ENCODE measurements around the gene ANKRD10.
"Not testable (repeated sequence)": the region's sequence is repeated elsewhere in the genome, so short reads cannot be mapped to it uniquely, and the experiment has no call there.

Gene ANKRD10

DNA sequence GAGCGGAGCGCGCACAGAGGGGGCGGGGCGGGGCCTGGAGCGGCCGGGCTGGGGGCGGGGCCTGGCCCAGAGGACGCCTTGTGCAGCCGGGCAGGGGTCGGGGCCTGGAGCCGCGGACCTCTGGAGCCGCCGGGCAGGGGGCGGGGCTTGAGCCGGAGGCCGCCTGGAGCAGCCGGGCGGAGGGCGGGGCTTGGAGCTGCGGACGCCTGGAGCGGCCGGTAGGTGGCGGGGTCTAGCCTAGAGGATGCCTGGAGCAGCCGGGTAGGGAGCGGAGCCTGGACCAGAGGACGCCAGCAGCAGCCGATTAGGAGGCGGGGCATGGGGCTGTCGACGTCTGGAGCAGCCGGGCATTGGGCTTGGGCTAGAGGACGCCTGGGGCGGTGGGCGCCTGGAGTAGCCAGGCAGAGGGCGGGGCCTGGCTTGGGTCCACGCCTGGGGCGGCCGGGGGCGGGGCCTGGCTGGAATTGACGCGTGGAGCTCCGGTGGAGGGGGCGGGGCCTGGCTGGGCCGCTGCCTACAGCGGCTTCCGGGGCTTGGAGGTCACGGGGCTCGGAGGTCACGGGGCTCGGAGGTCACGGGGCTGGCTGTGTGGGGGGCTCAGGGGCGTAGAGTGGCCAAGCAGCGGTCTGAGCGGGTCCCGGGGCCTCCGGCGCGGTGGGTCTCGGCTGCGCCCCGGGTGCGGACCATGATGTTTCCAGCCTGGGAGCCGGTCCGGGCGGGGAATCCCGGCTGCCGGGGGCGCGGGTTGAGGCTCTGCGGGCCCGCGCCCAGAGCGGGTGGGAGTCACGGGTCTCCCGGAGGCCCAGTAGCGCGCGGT, at the start of gene ANKRD10:
Gene ANKRD10 (minus strand): TSS at position 13 of the 817 bp plus-strand sequence. CDS start 135 bp downstream, outside the sequence.
- DNase-seq, result peak; percentile 100

DNA sequence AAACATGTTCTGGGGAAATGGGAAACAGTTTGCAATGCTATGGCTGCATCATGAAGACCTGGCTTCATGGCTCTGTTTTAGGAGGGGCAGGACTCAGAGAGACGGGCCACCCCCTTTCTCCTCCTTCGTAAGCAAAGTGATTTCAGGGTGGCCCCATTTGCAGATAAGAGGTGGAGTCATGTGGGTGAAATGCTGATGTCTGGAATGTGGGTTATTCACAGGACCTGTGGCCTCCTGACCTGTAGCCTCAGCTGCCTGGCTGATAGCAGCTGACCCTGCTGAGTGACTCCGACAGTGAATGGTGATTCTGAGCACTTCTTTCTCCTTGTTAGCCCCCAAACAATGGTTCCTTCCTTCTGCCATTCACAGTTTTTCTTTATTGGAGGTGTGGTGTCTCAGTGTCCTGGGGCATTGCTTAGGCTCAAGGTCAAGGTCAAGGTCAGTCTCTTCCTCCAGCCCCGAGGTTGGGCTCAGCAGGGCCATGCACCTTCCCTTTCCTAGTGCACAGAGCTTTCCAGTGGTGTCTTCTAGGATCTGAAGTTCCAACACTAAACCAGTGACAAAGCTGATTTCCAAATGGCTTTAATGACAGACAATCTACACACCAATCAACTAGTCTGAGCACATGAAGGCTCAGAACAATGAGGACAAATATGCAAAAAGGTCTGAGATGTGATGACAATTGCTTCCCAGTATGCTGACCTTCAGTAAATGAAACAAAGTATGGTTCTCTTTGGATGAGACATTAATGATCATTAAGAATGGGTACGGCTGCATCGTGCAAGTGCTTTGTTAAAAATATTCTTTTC, 49.6 kb upstream of the ANKRD10 start:
- DNase-seq, result no peak

DNA sequence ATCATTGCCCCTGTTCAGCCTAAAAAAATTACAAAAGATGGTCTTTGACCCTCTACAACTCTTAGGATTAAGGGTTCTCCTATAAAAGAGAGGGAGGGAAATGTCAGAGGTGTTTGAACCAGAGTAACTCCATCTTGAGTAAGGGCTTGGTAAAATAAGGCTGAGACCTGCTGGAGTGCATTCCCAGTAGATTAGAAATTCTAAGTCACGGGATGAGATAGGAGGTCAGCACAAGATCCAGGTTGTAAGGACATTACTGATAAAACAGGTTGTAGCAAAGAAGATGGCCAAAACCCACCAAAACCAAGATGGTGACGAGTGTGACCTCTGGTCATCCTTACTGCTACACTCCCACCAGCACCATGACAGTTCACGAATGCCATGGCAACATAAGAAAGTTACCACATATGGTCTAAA, 48.7 kb upstream of the ANKRD10 start:
- no peak for DNase-seq

DNA sequence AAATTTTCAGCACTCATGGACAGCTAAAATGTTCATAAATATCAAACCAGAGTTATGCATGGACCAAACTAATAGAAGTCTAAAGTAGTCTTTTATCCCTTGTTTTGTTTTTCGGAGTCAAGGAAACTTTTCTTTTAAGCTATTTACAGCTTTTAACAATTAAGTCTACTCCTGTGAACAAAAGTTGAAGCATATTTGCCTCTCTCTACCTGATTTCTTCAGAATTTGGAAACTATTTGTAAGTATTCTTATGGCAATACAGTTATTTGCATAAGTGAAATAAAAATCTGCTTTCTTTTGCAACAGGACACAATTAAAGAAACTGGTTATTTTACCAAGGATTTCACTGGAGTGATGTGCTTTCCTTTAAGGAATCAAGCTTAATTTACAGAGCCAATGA, 47.1 kb upstream of the ANKRD10 start:
- DNase-seq, result no peak

DNA sequence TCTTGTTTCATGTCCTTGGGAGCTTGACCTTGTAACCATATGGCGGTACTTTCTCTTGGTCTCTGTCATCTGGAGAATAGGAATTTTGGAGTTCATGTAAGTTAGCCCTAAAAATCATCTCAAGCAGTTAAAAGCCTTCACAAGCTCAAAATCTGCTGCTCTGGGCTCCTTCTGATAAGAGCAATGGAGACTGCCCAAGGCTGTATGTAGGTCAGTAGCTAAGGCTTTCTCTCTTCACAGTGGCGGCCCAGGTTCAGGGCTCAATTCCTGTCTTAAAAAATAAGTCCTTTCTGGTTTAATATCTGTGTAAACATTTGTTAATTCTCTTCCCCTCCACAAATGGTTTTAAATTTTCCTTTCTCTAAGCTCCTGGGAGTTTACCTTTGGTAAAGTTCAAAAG, 45.3 kb upstream of the ANKRD10 start:
- no peak for DNase-seq

DNA sequence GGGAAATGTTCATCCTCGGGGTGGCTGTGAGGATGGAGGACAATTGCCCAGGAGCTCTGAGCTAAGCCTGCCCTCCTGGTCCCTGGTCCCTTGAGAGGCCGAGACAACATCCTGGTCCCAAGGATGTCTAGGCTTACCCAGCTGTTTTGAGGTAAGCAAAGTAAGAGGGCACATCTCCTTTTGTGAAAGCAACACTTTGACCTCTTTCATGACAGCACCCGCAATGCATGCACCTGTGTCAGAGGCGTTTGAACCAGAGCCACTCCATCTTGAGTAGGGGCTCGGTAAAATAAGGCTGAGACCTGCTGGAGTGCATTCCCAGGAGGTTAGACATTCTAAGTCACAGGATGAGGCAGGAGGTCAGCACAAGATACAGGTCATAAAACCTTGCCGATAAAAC, 43.1 kb upstream of the ANKRD10 start:
- no peak for DNase-seq

DNA sequence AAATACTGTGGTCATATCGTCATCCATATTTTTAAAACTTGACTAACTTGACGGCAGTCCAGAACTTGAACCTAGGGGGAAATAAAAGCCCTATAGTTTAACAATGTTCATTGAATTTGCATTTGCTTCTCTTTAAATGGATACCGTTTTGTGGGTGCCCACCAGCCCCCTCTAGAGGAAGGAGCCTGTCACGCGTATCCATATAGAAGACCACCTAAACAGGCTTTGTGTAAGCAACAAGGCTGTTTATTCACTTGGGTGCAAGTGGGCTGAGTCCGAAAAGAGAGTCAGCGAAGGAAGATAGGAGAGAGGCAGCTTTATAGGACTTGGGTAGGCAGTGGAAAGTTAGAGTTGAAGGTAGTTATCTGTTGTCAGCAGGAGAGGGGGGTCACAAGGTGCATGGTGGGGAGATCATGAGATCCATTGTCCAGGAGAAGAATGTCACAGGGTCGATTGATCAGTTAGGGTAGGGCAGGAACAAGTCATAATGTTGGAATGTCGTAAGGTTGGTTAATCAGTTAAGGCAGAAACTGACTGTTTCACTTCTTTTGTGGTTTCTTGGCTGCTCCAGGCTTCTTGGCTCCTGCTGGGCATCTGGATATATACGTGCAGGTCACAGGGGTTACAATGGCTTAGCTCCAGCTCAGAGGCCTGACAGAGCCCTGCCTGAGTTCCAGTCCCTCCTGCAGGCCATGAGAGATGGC, 42.5 kb upstream of the ANKRD10 start:
- peak; percentile 58 for DNase-seq

DNA sequence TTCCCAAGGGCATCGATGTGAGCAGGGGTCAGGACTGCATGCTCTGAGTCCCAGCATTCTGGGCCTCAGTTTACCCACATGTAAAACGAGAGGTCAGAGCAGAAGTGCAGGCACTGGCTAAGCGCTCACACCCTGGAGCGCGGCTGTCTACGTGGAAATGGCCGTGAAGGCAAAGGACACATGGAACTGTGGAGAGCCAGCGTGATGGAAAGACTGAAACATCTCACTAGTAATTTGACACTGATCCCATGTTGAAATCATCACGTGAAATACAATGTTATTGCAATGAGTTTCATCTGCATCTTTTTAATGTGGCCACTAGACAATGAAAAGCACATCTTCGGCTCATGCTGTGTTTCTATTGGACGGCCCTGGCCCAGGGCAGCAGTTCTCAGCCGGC, 41.3 kb upstream of the ANKRD10 start:
- not testable (repeated sequence) for DNase-seq

DNA sequence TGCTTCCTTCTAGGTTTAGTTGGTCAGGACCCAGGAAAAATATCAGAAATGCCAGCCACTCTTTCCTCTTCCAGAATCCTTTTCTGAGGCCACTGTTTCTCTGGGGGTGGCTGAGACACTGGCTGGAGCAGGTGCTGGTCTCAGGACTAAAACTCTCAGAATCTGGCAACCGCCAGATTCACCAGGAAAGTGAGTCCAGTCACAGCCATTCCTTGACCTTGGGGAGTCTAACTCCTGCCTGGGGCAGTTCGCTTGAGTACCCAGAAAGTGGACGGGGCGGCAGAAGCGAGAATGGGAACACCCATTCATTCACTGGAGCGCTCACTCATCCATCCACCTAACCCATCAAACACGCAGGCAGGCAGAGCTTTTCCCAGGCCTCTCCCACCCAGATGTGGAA, 40.7 kb upstream of the ANKRD10 start:
- not testable (repeated sequence) for DNase-seq

DNA sequence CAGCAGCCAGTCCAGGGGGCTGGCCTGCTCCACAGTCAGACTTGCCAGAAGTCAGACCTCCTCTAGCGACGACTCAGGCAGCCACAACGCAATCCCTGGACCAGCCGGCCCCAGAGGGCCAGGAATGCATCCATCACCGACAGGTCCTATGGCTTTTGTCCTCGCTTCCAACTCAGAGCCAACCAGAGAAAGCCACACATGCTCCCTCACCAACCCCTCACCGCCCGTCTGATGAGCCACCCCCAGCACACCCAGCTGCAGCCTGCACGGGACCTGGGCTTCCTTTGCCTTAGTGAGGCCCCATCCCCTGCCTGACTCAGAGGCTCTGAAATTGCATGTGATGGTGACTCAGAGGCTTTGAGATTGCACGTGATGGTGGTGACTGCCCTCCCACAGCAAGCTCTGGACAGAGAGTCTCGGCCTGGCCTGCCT, 40.2 kb upstream of the ANKRD10 start:
- DNase-seq, result peak; percentile 100

DNA sequence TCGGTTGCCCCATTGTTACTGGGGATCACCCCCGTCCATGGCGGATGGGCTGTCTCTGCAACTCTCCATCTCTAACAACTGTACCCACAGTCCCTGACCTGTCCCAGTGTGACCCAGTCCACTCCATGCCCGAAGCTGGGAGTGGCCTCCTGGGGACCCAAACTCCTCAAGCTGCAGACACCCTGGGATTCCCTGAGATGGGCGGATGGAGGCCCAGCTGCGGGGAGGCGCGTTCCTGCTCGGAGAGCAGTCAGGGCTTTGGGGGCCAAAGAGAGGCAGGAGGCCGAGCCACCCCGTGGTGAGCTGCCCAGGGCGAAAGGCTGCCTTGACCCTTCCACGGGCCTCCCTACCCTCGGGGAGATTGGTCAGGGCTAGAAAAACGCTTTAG, 39.7 kb upstream of the ANKRD10 start:
- not testable (repeated sequence) for DNase-seq

DNA sequence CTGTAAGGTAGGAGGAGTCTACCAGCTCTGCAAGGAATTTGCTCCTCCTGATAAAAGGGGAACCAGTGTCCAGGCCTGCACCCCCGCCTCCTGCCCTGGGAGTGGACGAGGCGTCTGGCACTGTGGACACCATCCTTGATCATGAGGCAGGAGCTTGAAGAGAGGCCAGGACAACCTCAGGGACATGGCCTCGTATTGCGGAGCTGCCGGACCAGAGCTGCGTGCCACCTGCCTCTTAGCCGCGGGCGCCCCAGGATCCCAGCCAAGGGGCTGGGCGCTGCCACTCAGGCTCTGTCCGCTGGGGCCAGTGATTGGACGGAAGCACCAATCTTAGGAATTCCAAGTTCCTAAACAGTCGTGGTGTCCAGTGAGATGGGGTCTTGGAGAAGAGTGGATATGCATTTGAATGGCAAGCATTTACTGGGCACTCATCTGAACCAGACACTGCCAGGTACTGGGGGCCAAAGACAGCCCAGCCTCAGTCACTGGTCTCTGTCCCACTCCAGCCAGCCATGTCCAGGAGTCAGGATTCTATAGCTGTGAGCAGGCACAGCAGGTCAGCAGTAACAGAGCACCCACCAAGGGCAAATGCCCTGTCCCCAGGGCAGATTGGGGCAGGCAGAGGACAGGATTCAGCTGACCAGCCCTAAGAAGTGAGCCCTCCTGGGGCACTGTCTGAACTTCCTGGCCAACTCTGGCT, 39.1 kb upstream of the ANKRD10 start:
- DNase-seq, result no peak

DNA sequence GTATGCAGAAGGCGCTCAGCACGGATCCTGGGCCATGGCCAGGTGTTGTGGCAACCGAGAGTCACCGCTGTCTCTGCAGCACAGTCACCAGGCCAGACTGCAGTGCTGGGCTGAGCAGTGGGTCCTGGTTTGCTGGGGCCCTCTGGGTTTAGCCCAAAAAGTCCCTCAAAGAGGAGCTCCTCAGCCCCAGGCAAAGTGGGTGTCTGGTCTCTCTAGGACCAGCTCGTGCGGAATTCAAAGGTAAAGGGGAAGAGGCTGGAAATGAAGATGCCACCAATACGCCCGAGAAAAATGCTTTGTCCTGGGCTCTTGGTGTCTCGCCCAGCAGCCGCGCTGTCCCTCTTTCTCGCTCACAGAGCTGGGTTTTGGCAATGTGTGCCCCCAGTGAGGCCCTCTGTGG, 38.5 kb upstream of the ANKRD10 start:
- DNase-seq, result no peak

DNA sequence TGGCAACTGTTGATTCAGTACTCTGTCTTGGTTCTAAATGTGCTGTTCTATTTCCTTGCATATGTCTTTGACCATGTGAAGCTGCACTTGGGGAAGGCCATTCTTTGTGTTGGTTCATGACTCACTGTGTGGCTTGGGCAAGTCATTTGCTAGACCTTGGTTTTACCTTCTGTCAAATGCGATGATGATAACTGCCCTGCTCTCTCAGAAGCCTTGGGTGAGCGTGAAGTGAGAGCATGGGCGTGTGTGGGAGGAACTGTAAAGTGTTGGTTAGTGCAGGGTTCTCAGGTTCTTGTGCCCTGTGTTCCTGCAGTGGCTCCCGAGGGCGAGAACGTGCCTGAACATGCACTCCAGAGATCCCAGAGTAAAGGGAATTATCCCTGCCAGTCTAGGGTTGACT, 37.3 kb upstream of the ANKRD10 start:
- not testable (repeated sequence) for DNase-seq

DNA sequence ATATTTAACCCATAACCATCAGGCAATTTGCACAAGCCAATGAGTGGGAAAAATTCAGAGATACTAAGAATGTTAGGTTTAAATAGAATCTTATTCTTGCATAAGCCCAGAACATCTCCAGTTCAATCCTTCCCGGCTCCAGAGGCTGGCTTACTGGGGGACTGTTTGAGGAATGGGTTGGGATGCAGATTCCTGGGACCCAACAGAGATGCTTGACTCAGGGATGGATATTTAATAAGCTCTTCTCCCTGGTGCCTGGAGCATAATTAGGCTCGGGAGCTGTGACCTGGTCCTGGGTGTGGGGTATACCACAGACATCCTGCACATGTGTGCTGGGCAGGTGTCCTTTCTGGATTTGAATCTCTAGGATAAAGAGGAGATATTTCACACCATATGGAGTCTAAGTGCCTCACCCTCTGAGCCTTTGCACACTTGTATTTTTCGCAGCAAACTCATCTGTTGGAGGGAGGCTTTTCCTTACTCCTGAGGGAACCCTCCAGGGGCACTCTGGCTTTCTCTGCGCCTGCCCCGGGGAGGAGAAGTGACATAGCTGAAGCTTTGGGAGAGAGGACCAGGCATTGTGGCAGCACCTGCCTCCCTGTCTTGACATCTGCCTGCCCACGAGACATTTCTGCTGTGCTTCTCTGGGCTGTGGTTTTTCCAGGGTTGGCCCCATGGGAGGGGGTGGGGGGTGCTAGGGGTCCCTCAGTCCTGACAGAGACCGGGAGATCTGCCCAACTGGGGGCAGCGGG, 36.1 kb upstream of the ANKRD10 start:
- DNase-seq, result no peak

DNA sequence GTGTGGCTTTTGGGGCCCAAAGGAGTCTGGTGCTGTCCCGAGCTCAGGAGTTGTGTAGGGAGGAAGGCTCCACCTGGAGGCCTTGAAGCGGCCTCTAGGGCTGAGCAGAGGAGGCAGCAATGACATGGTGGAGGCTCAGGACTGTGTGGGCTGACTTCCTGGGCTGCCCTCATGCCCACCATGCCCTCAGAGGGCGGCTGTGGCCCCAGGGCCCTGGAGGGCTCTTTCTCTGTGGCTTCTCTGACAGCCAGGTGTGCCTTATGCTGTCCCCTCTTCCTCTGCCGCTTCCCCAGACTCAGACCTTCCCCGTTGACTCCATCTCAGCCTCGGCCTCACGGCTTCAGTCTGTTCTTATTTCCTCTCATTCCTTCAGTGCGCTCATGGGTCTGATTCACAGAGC, 35.5 kb upstream of the ANKRD10 start:
- no peak for DNase-seq

DNA sequence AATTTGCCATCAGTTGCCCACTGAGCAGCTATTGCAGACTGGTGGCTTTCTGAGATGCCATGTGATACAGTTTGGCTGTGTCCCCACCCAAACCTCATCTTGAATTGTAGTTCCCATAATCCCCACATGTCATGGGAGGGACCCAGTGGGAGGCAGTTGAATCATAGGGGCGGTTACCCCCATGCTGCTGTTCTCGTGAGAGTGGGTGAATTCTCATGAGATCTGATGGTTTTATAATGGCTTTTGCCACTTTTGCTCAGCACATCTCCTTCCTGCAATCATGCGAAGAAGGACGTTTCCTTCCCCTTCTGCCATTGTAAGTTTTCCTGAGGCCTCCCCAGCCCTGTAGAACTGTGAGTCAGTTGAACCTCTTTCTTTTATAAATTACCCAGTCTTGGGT, 34.8 kb upstream of the ANKRD10 start:
- no peak for DNase-seq

DNA sequence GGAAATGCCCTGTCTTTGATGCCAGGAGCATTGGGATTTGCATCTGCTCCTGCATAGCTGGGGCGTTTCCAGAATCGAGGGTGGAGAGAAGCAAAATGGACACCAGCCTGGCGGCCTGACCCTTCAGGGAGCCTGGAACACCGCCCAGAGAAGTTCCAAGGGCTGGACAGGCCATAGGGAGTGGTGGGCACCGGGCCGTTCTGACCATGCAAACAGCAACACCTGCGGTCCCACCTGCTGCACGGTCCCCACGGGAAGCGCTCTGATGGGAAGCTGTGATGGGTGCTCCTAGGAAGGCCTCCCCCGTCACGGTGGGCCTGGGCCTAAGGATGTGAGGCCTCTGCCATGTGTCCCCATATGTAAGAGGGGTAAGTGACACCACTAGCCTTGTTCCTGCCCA, 34.2 kb upstream of the ANKRD10 start:
- no peak for DNase-seq

DNA sequence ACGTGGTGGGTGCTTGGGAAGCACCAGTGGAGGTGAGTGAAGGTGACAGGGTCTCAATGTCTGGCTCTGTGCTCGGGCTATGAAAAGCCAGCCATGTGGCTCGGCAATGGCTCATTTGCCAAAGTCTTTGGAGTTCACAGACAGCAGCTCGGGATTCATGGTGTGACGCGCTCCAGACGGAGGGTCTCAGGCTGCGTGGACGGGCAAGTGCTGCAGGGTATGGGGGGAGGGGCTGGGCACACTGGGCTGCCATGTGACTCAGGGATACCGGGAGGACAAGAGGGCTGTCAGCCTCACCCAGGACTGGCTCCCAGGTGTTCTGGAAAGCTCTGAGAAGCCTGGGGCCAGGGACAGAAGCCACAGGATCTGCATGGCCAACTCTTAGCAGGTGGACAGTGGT, 32.5 kb upstream of the ANKRD10 start:
- DNase-seq, result not testable (repeated sequence)

DNA sequence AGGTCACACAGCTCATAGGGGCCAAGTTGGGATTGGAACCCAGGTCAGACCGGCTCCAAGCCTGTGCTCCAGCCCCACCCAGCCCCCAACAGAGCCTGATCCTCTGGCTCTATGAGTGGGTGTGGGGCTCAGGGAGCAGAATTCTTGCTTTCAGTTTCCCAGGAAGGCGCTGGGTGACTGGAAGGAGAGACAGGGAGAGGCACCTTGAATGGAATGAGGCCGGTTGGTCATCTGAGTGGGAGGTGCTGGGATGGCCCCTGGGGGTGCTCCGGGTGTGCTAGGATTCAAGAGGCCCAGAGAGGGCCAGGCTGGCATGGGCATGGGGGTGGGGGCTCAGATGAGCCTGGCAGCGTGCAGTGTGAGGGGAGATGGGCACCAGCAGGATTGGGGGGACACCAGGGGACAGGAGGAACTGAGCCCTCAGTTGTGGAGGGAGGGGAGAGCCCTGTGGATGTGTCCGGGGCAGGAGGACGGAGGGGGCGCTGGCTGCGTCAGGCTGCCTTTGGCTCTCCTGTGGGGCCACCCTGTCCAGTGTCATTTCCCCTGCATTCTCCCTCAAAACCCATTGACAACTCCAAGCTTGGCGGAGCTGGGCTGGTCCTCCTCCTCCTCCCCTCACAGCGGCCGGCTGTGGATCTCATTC, 31.2 kb upstream of the ANKRD10 start:
- DNase-seq, result no peak

All from T1000 (cell line).